GM12873 (cell line): ENCODE data around the gene SLC38A9.

Experiments
- TF ChIP-seq, protein P1 (sequence below): IDR thresholded peaks from 2 replicates; pipeline ENCODE4 v1.5.1; 2012; ENCODE audit warnings: low read depth, mild to moderate bottlenecking, moderate library complexity, low read length, control low read depth; ENCODE audit not compliant: insufficient read depth; ENCODE audit errors: missing control alignments

Gene SLC38A9, protein sequence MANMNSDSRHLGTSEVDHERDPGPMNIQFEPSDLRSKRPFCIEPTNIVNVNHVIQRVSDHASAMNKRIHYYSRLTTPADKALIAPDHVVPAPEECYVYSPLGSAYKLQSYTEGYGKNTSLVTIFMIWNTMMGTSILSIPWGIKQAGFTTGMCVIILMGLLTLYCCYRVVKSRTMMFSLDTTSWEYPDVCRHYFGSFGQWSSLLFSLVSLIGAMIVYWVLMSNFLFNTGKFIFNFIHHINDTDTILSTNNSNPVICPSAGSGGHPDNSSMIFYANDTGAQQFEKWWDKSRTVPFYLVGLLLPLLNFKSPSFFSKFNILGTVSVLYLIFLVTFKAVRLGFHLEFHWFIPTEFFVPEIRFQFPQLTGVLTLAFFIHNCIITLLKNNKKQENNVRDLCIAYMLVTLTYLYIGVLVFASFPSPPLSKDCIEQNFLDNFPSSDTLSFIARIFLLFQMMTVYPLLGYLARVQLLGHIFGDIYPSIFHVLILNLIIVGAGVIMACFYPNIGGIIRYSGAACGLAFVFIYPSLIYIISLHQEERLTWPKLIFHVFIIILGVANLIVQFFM

DNA sequence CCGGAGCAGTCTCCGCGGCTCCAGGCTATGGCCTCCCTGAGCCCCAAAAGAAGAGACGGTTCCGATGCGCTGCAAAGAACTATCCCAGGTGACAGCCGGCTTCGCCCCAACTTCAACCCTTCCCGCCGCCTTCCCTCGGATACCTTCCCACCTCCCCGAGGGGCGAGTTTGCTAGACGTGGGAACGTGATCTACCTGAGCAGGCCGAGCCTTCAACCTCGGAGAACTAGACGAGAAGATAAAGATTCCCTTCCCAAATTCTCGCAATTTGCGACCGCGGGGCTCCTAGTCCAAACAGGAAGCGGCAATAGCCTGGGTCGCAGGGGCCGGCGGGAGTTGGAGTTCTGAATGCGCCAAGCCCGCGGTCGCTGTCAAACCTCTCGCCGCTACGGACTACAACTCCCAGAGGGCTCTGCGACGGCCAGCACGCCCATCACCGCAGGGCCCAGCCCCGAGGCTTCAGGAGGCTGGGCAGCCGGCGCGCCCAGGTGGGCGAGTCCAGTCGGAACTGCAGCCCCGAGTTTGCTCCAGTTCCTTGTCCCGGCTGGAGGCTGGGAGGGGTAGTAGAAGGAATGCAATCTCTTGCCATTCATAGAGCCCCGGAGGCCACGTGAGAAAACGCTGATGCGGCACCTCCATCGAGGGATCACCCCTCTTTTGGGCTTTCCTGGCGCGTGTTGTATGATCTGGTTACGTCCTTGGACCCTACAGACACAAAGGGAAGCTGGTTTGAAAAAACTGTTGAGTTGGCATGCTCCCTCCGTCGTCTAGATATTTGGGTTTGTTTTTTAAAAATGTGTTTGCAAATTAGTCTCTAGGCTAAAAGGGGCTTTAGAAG, at the start of gene SLC38A9:
SLC38A9 (minus strand) TSS at position 302 of the 837 bp plus-strand sequence. CDS start 14,366 bp downstream, outside the sequence.
- TF ChIP-seq, protein P1, sequence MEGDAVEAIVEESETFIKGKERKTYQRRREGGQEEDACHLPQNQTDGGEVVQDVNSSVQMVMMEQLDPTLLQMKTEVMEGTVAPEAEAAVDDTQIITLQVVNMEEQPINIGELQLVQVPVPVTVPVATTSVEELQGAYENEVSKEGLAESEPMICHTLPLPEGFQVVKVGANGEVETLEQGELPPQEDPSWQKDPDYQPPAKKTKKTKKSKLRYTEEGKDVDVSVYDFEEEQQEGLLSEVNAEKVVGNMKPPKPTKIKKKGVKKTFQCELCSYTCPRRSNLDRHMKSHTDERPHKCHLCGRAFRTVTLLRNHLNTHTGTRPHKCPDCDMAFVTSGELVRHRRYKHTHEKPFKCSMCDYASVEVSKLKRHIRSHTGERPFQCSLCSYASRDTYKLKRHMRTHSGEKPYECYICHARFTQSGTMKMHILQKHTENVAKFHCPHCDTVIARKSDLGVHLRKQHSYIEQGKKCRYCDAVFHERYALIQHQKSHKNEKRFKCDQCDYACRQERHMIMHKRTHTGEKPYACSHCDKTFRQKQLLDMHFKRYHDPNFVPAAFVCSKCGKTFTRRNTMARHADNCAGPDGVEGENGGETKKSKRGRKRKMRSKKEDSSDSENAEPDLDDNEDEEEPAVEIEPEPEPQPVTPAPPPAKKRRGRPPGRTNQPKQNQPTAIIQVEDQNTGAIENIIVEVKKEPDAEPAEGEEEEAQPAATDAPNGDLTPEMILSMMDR: no peak

DNA sequence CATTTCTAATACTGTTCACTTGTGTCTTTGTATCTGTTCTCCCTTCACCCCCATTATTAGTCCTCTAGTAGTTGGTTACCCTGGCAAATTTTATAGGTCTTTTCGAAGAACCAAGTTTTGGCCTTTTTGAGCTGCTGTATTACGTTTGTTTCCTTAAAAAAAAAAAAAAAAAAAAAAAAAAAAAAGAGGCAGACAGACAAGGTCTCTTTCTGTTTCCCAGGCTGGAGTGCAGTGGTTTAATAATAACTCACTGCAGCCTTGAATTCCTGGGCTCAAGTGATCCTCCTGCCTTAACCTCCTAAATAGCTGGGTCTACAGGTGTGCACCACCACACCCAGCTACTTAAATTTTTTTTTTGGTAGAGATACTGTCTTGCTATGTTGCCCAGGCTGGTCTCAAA, 46.6 kb upstream of the SLC38A9 start:
- TF ChIP-seq, protein P1: no peak

DNA sequence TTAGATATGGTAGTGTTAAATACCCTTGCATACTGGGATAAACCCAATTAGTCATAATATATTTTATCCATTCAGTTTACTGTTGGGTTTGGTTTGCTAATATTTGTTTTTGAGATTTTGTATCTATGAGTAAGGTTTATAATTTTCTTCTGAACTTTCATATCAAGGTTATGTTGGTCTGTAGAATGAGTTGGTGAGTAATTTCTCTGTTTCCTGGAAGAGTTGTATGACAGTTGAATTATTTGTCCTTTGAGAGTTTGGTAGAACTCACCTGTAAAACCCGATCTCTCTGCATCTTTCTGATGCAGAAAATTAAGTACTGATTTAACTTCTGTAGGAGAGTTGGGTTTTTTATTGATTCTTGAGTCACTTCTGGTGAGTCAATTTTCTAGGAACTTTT, 46.1 kb upstream of the SLC38A9 start:
- TF ChIP-seq, protein P1: no peak

DNA sequence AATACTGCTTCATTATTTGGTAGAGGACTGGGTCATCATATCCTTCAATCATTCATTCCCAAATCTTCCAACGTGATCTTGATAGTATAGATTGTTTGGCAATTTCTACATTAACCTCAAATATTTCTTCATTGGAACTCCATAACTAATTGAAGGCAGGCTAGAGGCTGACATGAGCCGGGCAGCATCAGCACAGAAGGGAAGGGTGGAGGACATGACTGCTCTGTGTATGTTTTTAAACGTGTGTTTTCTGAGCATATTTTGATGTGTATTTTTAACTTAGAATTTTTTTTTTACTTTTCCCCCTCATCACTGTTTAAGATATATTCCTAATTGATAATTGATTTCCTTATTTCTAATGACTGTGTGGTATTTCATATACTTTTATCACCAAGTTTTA, 38.4 kb upstream of the SLC38A9 start:
- TF ChIP-seq, protein P1: no peak

DNA sequence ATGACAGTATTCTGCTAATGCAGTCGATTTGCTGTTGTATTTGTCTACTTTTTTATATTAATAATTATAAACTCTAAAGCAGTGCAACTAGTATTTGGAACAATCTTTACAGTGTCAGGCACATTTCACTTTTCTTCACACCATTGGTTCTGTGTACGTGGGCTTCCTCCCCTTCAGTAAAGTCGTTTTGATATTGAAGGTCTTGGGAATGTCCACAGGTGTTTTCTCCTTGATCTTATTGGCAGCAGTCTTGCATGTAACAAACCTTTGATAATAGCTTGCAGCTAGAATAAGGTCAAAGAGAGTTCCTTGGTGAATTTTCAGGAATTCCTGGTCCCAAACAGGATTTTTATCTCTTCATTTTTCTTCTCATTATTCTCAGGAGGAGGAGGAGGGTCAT, 37.9 kb upstream of the SLC38A9 start:
- TF ChIP-seq, protein P1: no peak

DNA sequence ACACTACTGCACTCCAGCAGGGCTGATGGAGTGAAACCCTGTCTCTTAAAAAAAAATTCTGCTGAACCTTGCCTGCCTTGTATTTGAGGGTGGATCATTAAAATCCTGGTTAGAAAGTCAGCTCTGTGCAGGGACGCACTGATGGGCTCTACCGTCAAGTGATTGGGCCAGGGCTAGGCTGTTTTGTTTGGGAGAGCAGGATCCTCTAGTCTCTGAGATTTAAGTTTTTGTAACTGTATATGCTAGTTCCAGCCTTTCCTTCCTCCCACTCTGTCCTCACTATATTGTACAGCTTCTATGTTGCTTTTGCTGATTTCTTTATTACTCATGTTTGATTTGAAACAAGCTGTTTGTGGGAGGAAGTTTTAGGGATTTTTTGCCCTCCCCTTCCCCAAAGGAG, 37.3 kb upstream of the SLC38A9 start:
- TF ChIP-seq, protein P1: no peak
